ENCODE measurements around the gene TPX2. TPM values are rescaled to one million over a fixed set of nuclear protein-coding genes. Genes with fewer than 3 reads are reported as not detected.
A peak's percentile ranks its signal among the peaks of the same experiment; 100 is the strongest.

TPX2 gene
- total RNA-seq, 1 experiment from 2014 or later: 248 TPM

- DNase-seq (ENCODE audit: low read depth, low spot score): no peak
- no peak overlapping the region; the same call in 1 of the 2 replicates for H3K27ac ChIP-seq (ENCODE audit: low read length)
- ChIA-PET CTCF (interaction anchor here (0.7 kb wide), 1 partner anchor 160 kb away, joined by 11 read pairs; no protein-coding TSS in a partner anchor), POLR2A (no interaction called here)
- no peak overlapping the region for H3K4me3 ChIP-seq (ENCODE audit: low read depth in 2 of 2, low read length in 2 of 2)
- no peak for TF ChIP-seq TCF7L2 (IDR thresholded peaks at IDR 0.05; ENCODE audit: low read depth, low read length)
- TF ChIP-seq CTCF (IDR thresholded peaks at IDR 0.05): no peak
- TF ChIP-seq POLR2AphosphoS5 (IDR thresholded peaks at IDR 0.05; ENCODE audit: low read depth, low read length): no peak
- TF ChIP-seq REST (IDR thresholded peaks at IDR 0.05; ENCODE audit: insufficient read depth in 1 of 2, low read depth in 2 of 2, low read length in 1 of 2): no peak
- TF ChIP-seq SIN3A (IDR thresholded peaks at IDR 0.05; ENCODE audit: borderline replicate concordance, insufficient read depth, low read depth, low read length): no peak
- H3K36me3 ChIP-seq (ENCODE audit: control insufficient read depth, insufficient read depth, low read length): no peaks in the 10 kb centered on the region
- H3K27me3 ChIP-seq (ENCODE audit: control insufficient read depth, insufficient read depth, low read length): no peaks in the 10 kb centered on the region
- intact Hi-C loops (cut with micrococcal nuclease; ENCODE audit: unreplicated experiment): no loop called here
- H3K4me1 ChIP-seq (ENCODE audit: control insufficient read depth, insufficient read depth, low read length): peaks cover 34% of the 10 kb centered on the region
- in situ Hi-C loops (cut with HindIII; ENCODE audit: low pct_unique_long_range_greater_than_20kb, low sequenced_read_pairs): no loop called here
- ATAC-seq: no peak
- no TSS peak for BruUV-seq (replicated peaks)
- H3K9me3 ChIP-seq (ENCODE audit: control insufficient read depth, insufficient read depth, low read depth, low read length): no peaks in the 10 kb centered on the region
Observed at GRCh38 chr20:31831771-31832306, 92.7 kb downstream of the TPX2 start.

- DNase-seq (ENCODE audit: low read depth, low spot score) (no peak), ATAC-seq (peak; percentile 49)
- CTCF ChIA-PET: interaction anchor here (0.6 to 2.2 kb wide), 5 partner anchors 13 to 187 kb away, joined by 4 to 9 read pairs (median 5); partner anchors contain the start of gene FOXS1
- peak; percentile 100 for TF ChIP-seq CTCF (IDR thresholded peaks at IDR 0.05)
- TF ChIP-seq TCF7L2 (IDR thresholded peaks at IDR 0.05; ENCODE audit: low read depth, low read length): no peak
- in situ Hi-C loops (cut with HindIII; ENCODE audit: low pct_unique_long_range_greater_than_20kb, low sequenced_read_pairs) (no loop called here), intact Hi-C loops (cut with micrococcal nuclease; ENCODE audit: unreplicated experiment) (no loop called here)
- Histone ChIP-seq H3K4me1 (ENCODE audit: control insufficient read depth, insufficient read depth, low read length) (peaks cover 49% of the 10 kb centered on the region), H3K9me3 (ENCODE audit: control insufficient read depth, insufficient read depth, low read depth, low read length) (no peaks in the 10 kb centered on the region), H3K36me3 (ENCODE audit: control insufficient read depth, insufficient read depth, low read length) (no peaks in the 10 kb centered on the region), H3K4me3 (ENCODE audit: low read depth in 2 of 2, low read length in 2 of 2) (no peak overlapping the region), H3K27ac (ENCODE audit: low read length) (peak overlapping the region; percentile 1; the same call in 1 of the 2 replicates), H3K27me3 (ENCODE audit: control insufficient read depth, insufficient read depth, low read length) (no peaks in the 10 kb centered on the region)
- no TSS peak for BruUV-seq (replicated peaks)
- POLR2A ChIA-PET: no interaction called here
Observed at GRCh38 chr20:31833130-31833930, 94.2 kb downstream of the TPX2 start.

Measured in Panc1 (cell line).